ENCODE data around the gene GET4.

Gene GET4

GRCh38 chr7:876077-876971, at the start of gene GET4:
TSS of gene GET4 (plus strand) at chr7:876554. CDS start at chr7:876646, 92 bp downstream.
- DNase-seq: peak; percentile 98 to 99

GRCh38 chr7:828793-829561, 47.4 kb upstream of the GET4 start:
- no peak for DNase-seq

- DNase-seq: no peak
Measured at GRCh38 chr7:830069-830468, 46.3 kb upstream of the GET4 start.

GRCh38 chr7:831596-832166, 44.7 kb upstream of the GET4 start:
- peak in 1 of 2 donors; percentile 35 for DNase-seq

GRCh38 chr7:832167-832967, 44.0 kb upstream of the GET4 start, which contains the start of gene SUN1:
TSS of gene SUN1 (plus strand) at chr7:832476. CDS start at chr7:832525, 49 bp downstream.
- peak; percentile 70 for DNase-seq

- no peak for DNase-seq
Measured at GRCh38 chr7:832968-833424, 43.4 kb upstream of the GET4 start.

GRCh38 chr7:833601-834258, 42.6 kb upstream of the GET4 start:
- DNase-seq: no peak

GRCh38 chr7:834277-834676, 42.1 kb upstream of the GET4 start:
- no peak for DNase-seq

GRCh38 chr7:835021-835420, 41.3 kb upstream of the GET4 start:
- no peak for DNase-seq

GRCh38 chr7:835485-836401, 40.6 kb upstream of the GET4 start:
- DNase-seq: no peak

- no peak for DNase-seq
Measured at GRCh38 chr7:836429-836828, 39.9 kb upstream of the GET4 start.

GRCh38 chr7:837001-837400, 39.4 kb upstream of the GET4 start:
- no peak for DNase-seq

- DNase-seq: no peak
Measured at GRCh38 chr7:840001-840600, 36.3 kb upstream of the GET4 start.

- DNase-seq: no peak
Measured at GRCh38 chr7:841943-842342, 34.4 kb upstream of the GET4 start.

- no peak for DNase-seq
Measured at GRCh38 chr7:842431-843031, 33.8 kb upstream of the GET4 start.

GRCh38 chr7:843230-843629, 33.1 kb upstream of the GET4 start:
- no peak for DNase-seq

- DNase-seq: no peak
Measured at GRCh38 chr7:844043-844442, 32.3 kb upstream of the GET4 start.

GRCh38 chr7:844514-844913, 31.8 kb upstream of the GET4 start:
- DNase-seq: no peak

- no peak for DNase-seq
Measured at GRCh38 chr7:845091-845490, 31.3 kb upstream of the GET4 start.

- no peak for DNase-seq
Measured at GRCh38 chr7:845731-846130, 30.6 kb upstream of the GET4 start.
